GM12873 (cell line): ENCODE data around the gene TMEM40.

Source experiments
- TF ChIP-seq, protein P1 (sequence below): IDR thresholded peaks from 2 replicates; pipeline ENCODE4 v1.5.1; 2012; ENCODE audit warnings: low read depth, mild to moderate bottlenecking, moderate library complexity, low read length, control low read depth; ENCODE audit not compliant: insufficient read depth; ENCODE audit errors: missing control alignments

The TMEM40 gene

DNA sequence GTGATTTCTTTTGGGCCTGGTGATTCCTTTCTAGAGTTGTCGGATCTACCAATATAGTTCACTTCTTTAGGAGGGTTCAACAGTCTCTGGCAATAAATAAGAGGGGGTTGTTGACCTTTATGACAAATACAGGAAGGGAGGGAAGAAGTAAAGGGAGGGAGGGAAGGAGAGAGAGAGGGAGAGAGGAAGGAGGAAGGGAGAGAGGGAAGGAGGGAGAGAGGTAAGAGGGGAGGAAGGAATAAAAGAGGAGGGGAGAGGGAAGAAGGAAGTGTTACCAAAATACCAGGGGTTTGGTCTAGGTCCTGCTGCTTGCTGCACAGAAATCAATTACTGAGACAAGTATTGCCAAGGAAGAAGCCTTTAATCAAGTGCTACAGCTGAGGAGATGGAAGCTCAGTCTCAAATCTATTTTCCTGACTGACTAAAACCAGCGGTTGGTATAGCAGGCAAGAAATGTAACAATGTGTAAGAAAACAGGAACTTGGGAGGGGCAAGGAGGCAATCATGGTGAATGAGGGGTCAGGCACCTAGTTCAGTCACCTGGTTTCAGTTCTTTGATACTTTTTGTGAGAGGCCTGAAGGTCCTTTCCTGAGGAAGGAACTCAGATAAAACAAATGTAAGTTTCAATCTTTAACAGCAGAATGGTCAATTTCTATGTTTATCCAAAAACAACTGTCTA is 14.1 kb upstream of the TMEM40 start:
- TF ChIP-seq, protein P1, sequence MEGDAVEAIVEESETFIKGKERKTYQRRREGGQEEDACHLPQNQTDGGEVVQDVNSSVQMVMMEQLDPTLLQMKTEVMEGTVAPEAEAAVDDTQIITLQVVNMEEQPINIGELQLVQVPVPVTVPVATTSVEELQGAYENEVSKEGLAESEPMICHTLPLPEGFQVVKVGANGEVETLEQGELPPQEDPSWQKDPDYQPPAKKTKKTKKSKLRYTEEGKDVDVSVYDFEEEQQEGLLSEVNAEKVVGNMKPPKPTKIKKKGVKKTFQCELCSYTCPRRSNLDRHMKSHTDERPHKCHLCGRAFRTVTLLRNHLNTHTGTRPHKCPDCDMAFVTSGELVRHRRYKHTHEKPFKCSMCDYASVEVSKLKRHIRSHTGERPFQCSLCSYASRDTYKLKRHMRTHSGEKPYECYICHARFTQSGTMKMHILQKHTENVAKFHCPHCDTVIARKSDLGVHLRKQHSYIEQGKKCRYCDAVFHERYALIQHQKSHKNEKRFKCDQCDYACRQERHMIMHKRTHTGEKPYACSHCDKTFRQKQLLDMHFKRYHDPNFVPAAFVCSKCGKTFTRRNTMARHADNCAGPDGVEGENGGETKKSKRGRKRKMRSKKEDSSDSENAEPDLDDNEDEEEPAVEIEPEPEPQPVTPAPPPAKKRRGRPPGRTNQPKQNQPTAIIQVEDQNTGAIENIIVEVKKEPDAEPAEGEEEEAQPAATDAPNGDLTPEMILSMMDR, result no peak

DNA sequence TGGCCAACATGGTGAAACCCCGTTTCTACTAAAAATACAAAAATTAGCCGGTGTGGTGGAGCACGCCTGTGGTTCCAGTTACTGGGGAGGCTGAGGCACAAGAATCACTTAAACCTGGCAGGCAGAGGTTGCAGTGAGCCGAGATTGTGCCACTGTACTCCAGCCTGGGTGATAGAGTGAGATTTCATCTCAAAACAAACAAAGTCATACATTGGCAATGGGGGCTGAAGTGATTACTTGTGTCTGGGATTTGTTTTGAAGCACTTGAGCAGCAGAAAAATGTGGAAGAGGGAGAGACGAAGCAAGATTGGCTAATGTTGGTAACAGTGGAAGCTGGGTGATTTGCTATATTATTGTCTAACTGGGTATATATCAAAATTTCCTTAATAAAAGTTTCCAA is 13.4 kb upstream of the TMEM40 start:
- TF ChIP-seq, protein P1, result no peak

DNA sequence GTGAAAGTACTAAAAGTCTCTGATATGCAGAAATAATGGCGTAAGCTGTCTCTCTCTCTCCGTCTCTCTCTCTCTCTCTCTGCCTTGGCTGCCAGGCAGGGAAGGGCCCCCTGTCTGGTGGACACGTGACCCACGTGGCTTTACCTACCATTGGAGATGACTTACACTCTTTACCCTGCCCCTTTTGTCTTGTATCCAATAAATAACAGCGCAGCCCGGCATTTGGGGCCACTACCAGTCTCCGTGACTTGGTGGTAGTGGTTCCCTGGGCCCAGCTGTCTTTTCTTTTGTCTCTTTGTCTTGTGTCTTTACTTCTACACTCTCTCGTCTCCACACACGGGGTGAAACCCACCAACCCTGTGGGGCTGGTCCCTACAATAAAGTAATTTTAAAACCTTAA is 12.2 kb upstream of the TMEM40 start:
- TF ChIP-seq, protein P1, result no peak

DNA sequence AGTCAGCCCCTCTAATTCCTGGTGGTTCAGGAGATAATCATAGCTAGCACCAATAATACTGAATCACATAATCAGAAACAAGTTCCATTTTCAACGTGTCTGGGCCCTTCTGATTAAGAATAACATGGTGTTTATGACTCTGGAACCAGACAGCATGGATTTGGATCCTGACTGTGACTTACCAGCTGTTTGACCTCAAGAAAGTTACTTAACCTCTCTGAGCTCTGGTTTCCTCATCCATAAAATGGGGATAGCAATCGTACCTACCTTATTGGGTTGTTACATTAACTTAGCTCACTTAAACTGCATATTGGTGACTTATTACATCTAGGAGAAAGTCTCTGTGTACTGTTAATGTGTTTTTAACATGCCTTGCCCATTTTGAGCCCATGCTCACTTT is 10.7 kb upstream of the TMEM40 start:
- TF ChIP-seq, protein P1, result no peak

DNA sequence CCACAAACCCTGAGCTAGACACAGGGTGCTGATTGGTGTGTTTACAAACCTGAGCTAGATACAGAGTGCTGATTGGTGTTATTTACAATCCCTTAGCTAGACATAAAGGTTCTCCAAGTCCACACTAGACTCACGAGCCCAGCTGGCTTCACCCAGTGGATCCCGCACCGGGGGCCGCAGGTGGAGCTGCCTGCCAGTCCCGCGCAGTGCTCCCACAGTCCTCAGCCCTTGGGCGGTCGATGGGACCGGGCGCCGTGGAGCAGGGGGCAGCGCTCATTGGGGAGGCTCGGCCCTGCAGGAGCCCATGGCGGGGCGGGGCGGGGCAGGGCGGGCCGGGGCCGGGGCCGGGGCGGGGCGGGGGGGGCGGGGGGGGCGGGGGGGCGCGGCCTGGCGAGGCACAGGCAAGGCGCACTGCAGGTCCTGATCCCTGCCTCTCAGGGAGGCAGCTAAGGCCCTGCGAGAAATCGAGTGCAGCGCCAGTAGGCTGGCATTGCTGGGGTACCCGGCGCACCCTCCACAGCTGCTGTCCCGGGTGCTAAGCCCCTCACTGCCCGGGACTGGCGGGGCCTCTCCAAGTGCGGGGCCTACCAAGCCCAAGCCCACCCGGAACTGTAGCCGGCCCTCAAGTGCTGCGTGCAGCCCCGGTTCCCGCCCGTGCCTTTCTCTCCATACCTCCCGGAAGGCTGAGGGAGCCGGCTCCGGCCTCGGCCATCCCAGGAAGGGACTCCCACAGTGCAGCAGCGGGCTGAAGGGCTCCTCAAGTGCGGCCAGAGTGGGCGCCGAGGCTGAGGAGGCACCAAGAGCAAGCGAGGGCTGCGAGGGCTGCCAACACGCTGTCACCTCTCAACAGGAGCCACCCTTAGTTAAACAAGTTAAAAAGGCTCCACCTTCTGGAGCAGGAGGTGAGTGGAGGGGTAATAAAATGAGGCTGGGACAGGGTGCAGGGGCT is 9.8 kb upstream of the TMEM40 start:
- TF ChIP-seq, protein P1, result no peak

DNA sequence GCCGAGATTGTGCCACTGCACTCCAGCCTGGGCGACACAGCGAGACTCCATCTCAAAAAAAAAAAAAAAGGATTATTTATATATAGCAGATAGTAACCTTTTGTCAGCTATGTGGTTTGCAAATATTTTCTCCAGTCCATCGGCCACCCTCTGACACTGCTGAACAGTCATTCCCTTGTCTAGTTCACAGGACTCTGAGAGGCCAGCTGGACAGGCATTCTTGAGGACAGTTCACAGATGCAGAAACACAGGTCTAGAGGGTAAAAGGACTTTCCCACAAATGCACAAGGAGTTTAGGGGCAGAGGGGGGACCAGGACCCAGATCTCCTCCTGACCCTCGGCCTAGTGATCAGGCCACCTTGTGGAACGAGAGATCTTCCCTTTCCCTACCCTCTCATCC is 7.5 kb upstream of the TMEM40 start:
- TF ChIP-seq, protein P1, result no peak

DNA sequence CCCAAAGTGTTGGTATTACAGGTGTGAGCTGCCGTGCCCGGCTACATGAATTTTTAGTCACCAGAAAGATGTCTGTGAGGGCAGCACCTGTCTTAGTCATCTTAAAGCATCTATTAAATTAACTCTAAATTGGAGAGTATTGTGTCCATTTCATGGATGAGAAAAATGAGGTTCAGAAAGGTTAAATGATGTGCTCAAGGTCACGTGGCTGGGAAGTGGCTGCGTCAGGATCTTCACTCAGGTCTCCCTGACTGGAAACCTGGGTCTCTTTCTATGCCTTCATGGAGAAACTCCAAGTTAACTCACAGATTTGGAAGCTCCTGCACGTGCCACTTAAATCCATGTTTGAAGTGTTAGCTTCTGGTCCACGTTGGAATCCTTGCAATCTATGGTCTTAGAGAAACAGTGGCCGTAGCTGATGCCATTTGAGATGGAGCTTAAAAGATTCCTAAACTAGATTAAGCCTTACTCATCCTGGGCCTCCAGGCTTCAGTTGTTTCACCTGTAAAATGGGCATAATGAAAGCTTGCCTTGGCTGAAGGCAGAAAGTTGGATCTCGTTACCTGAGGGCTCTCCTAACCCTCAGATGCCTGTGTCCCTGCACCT is 5.2 kb upstream of the TMEM40 start:
- TF ChIP-seq, protein P1, result no peak
